DOHH2 (cell line): ENCODE results near the gene ZNF444.

Experiments used
- CTCF ChIP-seq: fragments of 200-600 bp; sonication (generic); IDR thresholded peaks from one replicate; pipeline ENCODE4 v1.5.1; 2014; ENCODE audit warnings: antibody characterized with exemption, mild to moderate bottlenecking, low read depth, low read length; ENCODE audit not compliant: poor library complexity, severe bottlenecking
- EZH2phosphoT487 ChIP-seq: fragments of 200-600 bp; sonication (generic); IDR thresholded peaks from 2 replicates; pipeline ENCODE4 v1.6.1; 2017; ENCODE audit warnings: borderline replicate concordance, mild to moderate bottlenecking, antibody characterized with exemption, low read length, moderate library complexity, mixed read lengths

DNA sequence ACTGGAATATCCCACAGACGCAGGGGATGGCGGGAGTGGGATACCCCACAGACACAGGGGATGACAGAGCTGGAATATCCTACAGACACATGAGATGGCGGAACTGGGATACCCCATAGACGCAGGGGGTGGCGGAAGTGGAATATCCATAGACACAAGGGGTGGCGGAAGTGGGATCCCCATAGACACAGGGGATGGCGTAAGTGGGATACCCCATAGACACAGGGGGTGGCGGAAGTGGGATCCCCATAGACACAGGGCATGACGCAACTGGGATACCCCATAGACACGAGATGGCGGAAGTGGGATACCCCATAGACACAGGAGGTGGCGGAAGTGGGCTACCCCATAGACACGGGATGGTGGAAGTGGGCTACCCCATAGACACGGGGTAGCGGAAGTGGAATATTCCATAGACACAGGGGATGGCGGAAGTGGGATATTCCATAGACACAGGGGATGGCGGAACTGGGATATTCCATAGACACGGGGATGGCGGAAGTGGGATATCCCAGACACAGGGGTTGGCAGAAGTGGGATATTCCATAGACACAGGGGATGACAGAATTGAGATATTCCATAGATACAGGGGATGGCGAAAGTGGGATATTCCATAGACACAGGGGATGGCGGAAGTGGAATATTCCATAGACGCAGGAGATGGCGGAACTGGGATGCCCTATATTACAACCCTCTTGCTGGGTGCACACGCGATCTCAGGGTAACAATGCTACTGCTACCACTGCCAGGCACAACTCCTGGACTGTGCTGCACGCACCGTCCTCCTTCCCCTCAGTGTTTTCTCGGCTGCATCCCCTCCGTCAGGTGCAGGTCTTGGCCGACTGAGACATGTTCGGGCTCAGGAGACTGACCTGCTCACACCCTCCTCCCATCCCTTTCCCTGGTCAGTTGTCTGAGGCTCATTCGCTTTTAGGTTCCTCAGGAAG is 48.1 kb upstream of the ZNF444 start:
- TF ChIP-seq CTCF: no peak
- no peak for TF ChIP-seq EZH2phosphoT487
